ENCODE results near the gene PCCA. TPM values are rescaled to one million over a fixed set of nuclear protein-coding genes. Genes with fewer than 3 reads are reported as not detected.

The PCCA gene
- total and polyA plus RNA-seq, 2 of the 13 experiments (the other 11 are each of a cell fraction or from before 2014, with no cell fraction given), result 15.0 to 32.2 TPM

DNA sequence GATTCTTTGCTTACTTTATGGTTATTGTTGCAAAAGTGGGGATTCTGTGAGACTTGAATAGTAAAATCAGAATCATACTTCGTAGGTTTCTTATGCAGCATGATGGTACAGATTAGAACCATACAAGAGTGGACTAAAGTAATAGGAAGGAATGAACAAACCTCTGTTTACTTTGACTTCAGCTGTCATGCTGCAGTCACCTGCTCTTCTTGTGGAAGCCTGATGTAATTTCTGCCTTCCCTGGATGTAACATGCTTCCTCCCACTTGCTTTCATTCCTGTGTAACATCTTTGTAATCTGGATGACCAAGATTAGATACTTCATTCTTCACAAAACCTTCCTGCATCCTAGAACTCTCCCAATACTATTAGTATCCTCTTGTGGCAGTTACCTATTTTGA is 235.0 kb downstream of the PCCA start (continued):
- TF ChIP-seq SUZ12 (IDR thresholded peaks at IDR 0.05; ENCODE audit: low read depth, low read length) (no peak), ZMYM3 (CRISPR knock-in tag; IDR thresholded peaks at IDR 0.05) (no peak), TRIM24 (CRISPR knock-in tag; IDR thresholded peaks at IDR 0.05) (no peak), PHF8 (CRISPR knock-in tag; IDR thresholded peaks at IDR 0.05) (no peak), FOXO1 (CRISPR knock-in tag; IDR thresholded peaks at IDR 0.05) (no peak), TGIF2 (CRISPR knock-in tag; IDR thresholded peaks at IDR 0.05) (no peak), GTF3A (CRISPR knock-in tag; conservative IDR thresholded peaks at IDR 0.05) (no peak), SIX4 (CRISPR knock-in tag; IDR thresholded peaks at IDR 0.05) (no peak), CBFB (CRISPR knock-in tag; IDR thresholded peaks at IDR 0.05) (no peak), REXO4 (CRISPR knock-in tag; IDR thresholded peaks at IDR 0.05; ENCODE audit: borderline replicate concordance) (no peak), FOXA1 (IDR thresholded peaks at IDR 0.05) (no peak), FOXA1 (CRISPR knock-in tag; IDR thresholded peaks at IDR 0.05) (peak; percentile 56), DNMT3B (CRISPR knock-in tag; conservative IDR thresholded peaks at IDR 0.05) (no peak), NFE2 (CRISPR knock-in tag; IDR thresholded peaks at IDR 0.05) (no peak), TOE1 (CRISPR knock-in tag; IDR thresholded peaks at IDR 0.05) (no peak), ZNF234 (CRISPR knock-in tag; conservative IDR thresholded peaks at IDR 0.05) (no peak), MXD4 (CRISPR knock-in tag; IDR thresholded peaks at IDR 0.05) (no peak), ATF1 (CRISPR knock-in tag; IDR thresholded peaks at IDR 0.05) (no peak), HDAC2 (CRISPR knock-in tag; IDR thresholded peaks at IDR 0.05) (no peak), ZFP36L2 (CRISPR knock-in tag; IDR thresholded peaks at IDR 0.05) (no peak), GTF2F1 (IDR thresholded peaks at IDR 0.05; ENCODE audit: low read length) (no peak), MAFG (CRISPR knock-in tag; IDR thresholded peaks at IDR 0.05) (no peak), SPEN (CRISPR knock-in tag; IDR thresholded peaks at IDR 0.05; ENCODE audit: low read depth) (no peak)
- TF ChIP-seq, protein P1, sequence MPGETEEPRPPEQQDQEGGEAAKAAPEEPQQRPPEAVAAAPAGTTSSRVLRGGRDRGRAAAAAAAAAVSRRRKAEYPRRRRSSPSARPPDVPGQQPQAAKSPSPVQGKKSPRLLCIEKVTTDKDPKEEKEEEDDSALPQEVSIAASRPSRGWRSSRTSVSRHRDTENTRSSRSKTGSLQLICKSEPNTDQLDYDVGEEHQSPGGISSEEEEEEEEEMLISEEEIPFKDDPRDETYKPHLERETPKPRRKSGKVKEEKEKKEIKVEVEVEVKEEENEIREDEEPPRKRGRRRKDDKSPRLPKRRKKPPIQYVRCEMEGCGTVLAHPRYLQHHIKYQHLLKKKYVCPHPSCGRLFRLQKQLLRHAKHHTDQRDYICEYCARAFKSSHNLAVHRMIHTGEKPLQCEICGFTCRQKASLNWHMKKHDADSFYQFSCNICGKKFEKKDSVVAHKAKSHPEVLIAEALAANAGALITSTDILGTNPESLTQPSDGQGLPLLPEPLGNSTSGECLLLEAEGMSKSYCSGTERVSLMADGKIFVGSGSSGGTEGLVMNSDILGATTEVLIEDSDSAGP (CRISPR knock-in tag; IDR thresholded peaks at IDR 0.05; ENCODE audit: borderline replicate concordance), result no peak
- TF ChIP-seq, protein P2, sequence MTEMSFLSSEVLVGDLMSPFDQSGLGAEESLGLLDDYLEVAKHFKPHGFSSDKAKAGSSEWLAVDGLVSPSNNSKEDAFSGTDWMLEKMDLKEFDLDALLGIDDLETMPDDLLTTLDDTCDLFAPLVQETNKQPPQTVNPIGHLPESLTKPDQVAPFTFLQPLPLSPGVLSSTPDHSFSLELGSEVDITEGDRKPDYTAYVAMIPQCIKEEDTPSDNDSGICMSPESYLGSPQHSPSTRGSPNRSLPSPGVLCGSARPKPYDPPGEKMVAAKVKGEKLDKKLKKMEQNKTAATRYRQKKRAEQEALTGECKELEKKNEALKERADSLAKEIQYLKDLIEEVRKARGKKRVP (CRISPR knock-in tag; IDR thresholded peaks at IDR 0.05), result peak in 1 of 2 experiments; percentile 95; a peak in 2 of 4 replicates
- TF ChIP-seq, protein P3, sequence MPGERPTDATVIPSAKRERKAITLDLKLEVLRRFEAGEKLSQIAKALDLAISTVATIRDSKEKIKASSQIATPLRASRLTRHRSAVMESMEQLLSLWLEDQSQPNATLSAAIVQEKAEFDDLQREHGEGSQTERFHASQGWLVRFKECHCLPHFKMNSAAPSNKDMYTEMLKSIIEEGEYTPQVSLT (CRISPR knock-in tag; IDR thresholded peaks at IDR 0.05; ENCODE audit: borderline replicate concordance, low read depth), result no peak
- TF ChIP-seq, protein P4, sequence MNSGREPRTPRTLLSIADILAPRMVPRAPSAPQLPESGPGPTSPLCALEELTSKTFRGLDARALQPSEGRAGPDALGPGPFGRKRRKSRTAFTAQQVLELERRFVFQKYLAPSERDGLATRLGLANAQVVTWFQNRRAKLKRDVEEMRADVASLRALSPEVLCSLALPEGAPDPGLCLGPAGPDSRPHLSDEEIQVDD (CRISPR knock-in tag; IDR thresholded peaks at IDR 0.05; ENCODE audit: borderline replicate concordance), result no peak
- TF ChIP-seq, protein P5, sequence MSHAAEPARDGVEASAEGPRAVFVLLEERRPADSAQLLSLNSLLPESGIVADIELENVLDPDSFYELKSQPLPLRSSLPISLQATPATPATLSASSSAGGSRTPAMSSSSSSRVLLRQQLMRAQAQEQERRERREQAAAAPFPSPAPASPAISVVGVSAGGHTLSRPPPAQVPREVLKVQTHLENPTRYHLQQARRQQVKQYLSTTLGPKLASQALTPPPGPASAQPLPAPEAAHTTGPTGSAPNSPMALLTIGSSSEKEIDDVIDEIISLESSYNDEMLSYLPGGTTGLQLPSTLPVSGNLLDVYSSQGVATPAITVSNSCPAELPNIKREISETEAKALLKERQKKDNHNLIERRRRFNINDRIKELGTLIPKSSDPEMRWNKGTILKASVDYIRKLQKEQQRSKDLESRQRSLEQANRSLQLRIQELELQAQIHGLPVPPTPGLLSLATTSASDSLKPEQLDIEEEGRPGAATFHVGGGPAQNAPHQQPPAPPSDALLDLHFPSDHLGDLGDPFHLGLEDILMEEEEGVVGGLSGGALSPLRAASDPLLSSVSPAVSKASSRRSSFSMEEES (CRISPR knock-in tag; IDR thresholded peaks at IDR 0.05), result peak; percentile 74; the same call in 1 of the 2 replicates
- TF ChIP-seq, protein P6, sequence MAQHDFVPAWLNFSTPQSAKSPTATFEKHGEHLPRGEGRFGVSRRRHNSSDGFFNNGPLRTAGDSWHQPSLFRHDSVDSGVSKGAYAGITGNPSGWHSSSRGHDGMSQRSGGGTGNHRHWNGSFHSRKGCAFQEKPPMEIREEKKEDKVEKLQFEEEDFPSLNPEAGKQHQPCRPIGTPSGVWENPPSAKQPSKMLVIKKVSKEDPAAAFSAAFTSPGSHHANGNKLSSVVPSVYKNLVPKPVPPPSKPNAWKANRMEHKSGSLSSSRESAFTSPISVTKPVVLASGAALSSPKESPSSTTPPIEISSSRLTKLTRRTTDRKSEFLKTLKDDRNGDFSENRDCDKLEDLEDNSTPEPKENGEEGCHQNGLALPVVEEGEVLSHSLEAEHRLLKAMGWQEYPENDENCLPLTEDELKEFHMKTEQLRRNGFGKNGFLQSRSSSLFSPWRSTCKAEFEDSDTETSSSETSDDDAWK (CRISPR knock-in tag; IDR thresholded peaks at IDR 0.05), result no peak
